Activated CD8-positive, alpha-beta memory T cell treated with anti-CD3 and anti-CD28 coated beads for 48 hours (primary cell): ENCODE data around the gene SYTL3.

ENCODE experiments used
- DNase-seq, 3 experiments: peaks; one replicate each; pipeline ENCODE4 v3.0.0-alpha.2; 2020; ENCODE audit warnings: low read depth in 2 of 3, low spot score in 2 of 3

SYTL3 gene

GRCh38 chr6:158717341-158718330, 67.8 kb downstream of the SYTL3 start:
- no peak for DNase-seq

GRCh38 chr6:158718461-158719046, 68.7 kb downstream of the SYTL3 start:
- no peak for DNase-seq

- DNase-seq = no peak
Measured at GRCh38 chr6:158722176-158722729, 72.4 kb downstream of the SYTL3 start.

GRCh38 chr6:158725704-158726103, 75.8 kb downstream of the SYTL3 start:
- DNase-seq = no peak

- no peak for DNase-seq
Measured at GRCh38 chr6:158729906-158730540, 80.2 kb downstream of the SYTL3 start.

- no peak for DNase-seq
Measured at GRCh38 chr6:158730541-158730907, 80.7 kb downstream of the SYTL3 start.

GRCh38 chr6:158735009-158735408, 85.2 kb downstream of the SYTL3 start:
- no peak for DNase-seq

- DNase-seq = no peak
Measured at GRCh38 chr6:158737082-158737709, 87.3 kb downstream of the SYTL3 start.

GRCh38 chr6:158737710-158738615, 88.1 kb downstream of the SYTL3 start:
- DNase-seq = no peak

- DNase-seq = no peak
Measured at GRCh38 chr6:158739673-158740072, 89.8 kb downstream of the SYTL3 start.

- no peak for DNase-seq
Measured at GRCh38 chr6:158743033-158743651, 93.3 kb downstream of the SYTL3 start.

- no peak for DNase-seq
Measured at GRCh38 chr6:158744986-158745430, 95.2 kb downstream of the SYTL3 start.

- no peak for DNase-seq
Measured at GRCh38 chr6:158751224-158751623, 101.4 kb downstream of the SYTL3 start.

GRCh38 chr6:158751921-158752320, 102.1 kb downstream of the SYTL3 start:
- DNase-seq = no peak

- no peak for DNase-seq
Measured at GRCh38 chr6:158752613-158753012, 102.8 kb downstream of the SYTL3 start.

GRCh38 chr6:158753811-158754210, 104.0 kb downstream of the SYTL3 start:
- no peak for DNase-seq

GRCh38 chr6:158754738-158755137, 104.9 kb downstream of the SYTL3 start:
- no peak for DNase-seq

- DNase-seq = no peak
Measured at GRCh38 chr6:158755636-158756035, 105.8 kb downstream of the SYTL3 start.

GRCh38 chr6:158756126-158756525, 106.3 kb downstream of the SYTL3 start:
- no peak for DNase-seq
